DOHH2 (cell line): ENCODE measurements around the gene ADORA1.

Experiments used
- CTCF ChIP-seq: fragments of 200-600 bp; sonication (generic); IDR thresholded peaks from one replicate; pipeline ENCODE4 v1.5.1; 2014; ENCODE audit warnings: antibody characterized with exemption, mild to moderate bottlenecking, low read depth, low read length; ENCODE audit not compliant: poor library complexity, severe bottlenecking
- EZH2phosphoT487 ChIP-seq: fragments of 200-600 bp; sonication (generic); IDR thresholded peaks from 2 replicates; pipeline ENCODE4 v1.6.1; 2017; ENCODE audit warnings: borderline replicate concordance, mild to moderate bottlenecking, antibody characterized with exemption, low read length, moderate library complexity, mixed read lengths

- TF ChIP-seq CTCF (no peak), EZH2phosphoT487 (no peak)
Measured at GRCh38 chr1:203173011-203173555, 45.6 kb downstream of the ADORA1 start.
